Lung (tissue), 12 donors: ENCODE data around the gene ENTHD1. TPM values are rescaled to one million over a fixed set of nuclear protein-coding genes. Genes with fewer than 3 reads are reported as not detected.

Source experiments
- ATAC-seq: fragments of 200-7000 bp; cut with Tn5 transposase; one replicate; pipeline ENCODE4 v1.9.1; 2020; ENCODE audit warnings: moderate number of reproducible peaks; ENCODE audit not compliant: insufficient read depth, low FRiP score
- DNase-seq, 3 donors: peaks; one replicate each; pipeline ENCODE4 v3.0.0-alpha.2; 2013 to 2017
- H3K27ac ChIP-seq, 2 donors: one replicate each; pipeline ENCODE4 v1.5.1; 2013; ENCODE audit warnings: mild to moderate bottlenecking in 2 of 2, moderate library complexity in 2 of 2, control low read depth in 1 of 2, inconsistent platforms in 1 of 2, low read depth in 1 of 2, low read length in 1 of 2
- H3K27me3 ChIP-seq, 3 donors: one replicate each; pipeline ENCODE4 v1.5.1; 2013; ENCODE audit warnings: low read length in 2 of 3; ENCODE audit not compliant: control insufficient read depth in 3 of 3, insufficient read depth in 3 of 3
- H3K36me3 ChIP-seq, 4 donors: one replicate each; pipeline ENCODE4 v1.5.1; 2013; ENCODE audit warnings: low read length in 4 of 4, mild to moderate bottlenecking in 1 of 4, moderate library complexity in 1 of 4; ENCODE audit not compliant: control insufficient read depth in 4 of 4, insufficient read depth in 4 of 4
- H3K4me1 ChIP-seq, 5 donors: one replicate each; pipeline ENCODE4 v1.5.1; 2013; ENCODE audit warnings: low read length in 5 of 5, mild to moderate bottlenecking in 2 of 5, moderate library complexity in 1 of 5; ENCODE audit not compliant: control insufficient read depth in 5 of 5, insufficient read depth in 5 of 5
- H3K4me3 ChIP-seq: one replicate; pipeline ENCODE4 v1.5.1; 2013; ENCODE audit warnings: mild to moderate bottlenecking, control low read depth, moderate library complexity
- H3K9ac ChIP-seq, 2 donors: one replicate each; pipeline ENCODE4 v1.5.1; 2013; ENCODE audit warnings: low read length in 2 of 2, control low read depth in 1 of 2; ENCODE audit not compliant: insufficient read depth in 1 of 2
- H3K9me3 ChIP-seq, 4 donors: one replicate each; pipeline ENCODE4 v1.5.1; 2013; ENCODE audit warnings: low read length in 3 of 4, mild to moderate bottlenecking in 1 of 4, moderate library complexity in 1 of 4; ENCODE audit not compliant: control insufficient read depth in 4 of 4, insufficient read depth in 3 of 4
- WGBS, 2 donors: extraction: QIAGEN DNeasy Blood & Tissue Kit; methylation state at CpG; one replicate each; pipeline ENCODE4 v1.1.7; 2013; 5-methylcytosine and 5-hydroxymethylcytosine counted together
- polyA plus RNA-seq, 2 donors: library from polyadenylated mRNA; stranded (reverse); fragments of 200-250 nt; gene quantifications; one replicate each; pipeline ENCODE4 v1.2.1, GENCODE V29; 2013
- total RNA-seq, 2 donors: library from RNA; depleted of rRNA in 1 of 2; stranded (reverse); fragments of >200 nt in 1 of 2; gene quantifications; one replicate each; pipeline ENCODE4 v1.2.1, GENCODE V29; 2014 to 2021
- TF ChIP-seq, protein P1 (sequence below): IDR thresholded peaks from 2 replicates; pipeline ENCODE4 v1.5.1; 2012; ENCODE audit warnings: mild to moderate bottlenecking; ENCODE audit errors: control extremely low read depth, extremely low read depth
- donor health status: control.
- donor health status: control.
- donor health status: Bipolar disorder and iron deficiency.
- donor health status: healthy.
- donor health status: DM: yes; HTN: yes; CAD: no.

ENTHD1 gene
- total and polyA plus RNA-seq, 4 donors = 0.04 to 0.15 TPM; not detected in 2

- H3K27ac ChIP-seq = no peak overlapping the region
- H3K9me3 ChIP-seq = no peaks in the 10 kb centered on the region
- 78 to 92% methylated on average over 5 of the region's 5 CpGs for WGBS, 2 donors
- no peak overlapping the region for H3K9ac ChIP-seq
- no peak overlapping the region for H3K4me3 ChIP-seq
- peaks cover 0 to under 1% (median 0%) of the 10 kb centered on the region in 5 donors for H3K4me1 ChIP-seq
- ATAC-seq (no peak), DNase-seq (no peak)
- H3K36me3 ChIP-seq = no peaks in the 10 kb centered on the region
- TF ChIP-seq, protein P1, sequence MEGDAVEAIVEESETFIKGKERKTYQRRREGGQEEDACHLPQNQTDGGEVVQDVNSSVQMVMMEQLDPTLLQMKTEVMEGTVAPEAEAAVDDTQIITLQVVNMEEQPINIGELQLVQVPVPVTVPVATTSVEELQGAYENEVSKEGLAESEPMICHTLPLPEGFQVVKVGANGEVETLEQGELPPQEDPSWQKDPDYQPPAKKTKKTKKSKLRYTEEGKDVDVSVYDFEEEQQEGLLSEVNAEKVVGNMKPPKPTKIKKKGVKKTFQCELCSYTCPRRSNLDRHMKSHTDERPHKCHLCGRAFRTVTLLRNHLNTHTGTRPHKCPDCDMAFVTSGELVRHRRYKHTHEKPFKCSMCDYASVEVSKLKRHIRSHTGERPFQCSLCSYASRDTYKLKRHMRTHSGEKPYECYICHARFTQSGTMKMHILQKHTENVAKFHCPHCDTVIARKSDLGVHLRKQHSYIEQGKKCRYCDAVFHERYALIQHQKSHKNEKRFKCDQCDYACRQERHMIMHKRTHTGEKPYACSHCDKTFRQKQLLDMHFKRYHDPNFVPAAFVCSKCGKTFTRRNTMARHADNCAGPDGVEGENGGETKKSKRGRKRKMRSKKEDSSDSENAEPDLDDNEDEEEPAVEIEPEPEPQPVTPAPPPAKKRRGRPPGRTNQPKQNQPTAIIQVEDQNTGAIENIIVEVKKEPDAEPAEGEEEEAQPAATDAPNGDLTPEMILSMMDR = no peak
- peaks cover 5 to 50% (median 24%) of the 10 kb centered on the region in 3 donors for H3K27me3 ChIP-seq
These were observed 15.2 kb upstream of the ENTHD1 start for GRCh38 chr22:39908737-39909136.

DNA sequence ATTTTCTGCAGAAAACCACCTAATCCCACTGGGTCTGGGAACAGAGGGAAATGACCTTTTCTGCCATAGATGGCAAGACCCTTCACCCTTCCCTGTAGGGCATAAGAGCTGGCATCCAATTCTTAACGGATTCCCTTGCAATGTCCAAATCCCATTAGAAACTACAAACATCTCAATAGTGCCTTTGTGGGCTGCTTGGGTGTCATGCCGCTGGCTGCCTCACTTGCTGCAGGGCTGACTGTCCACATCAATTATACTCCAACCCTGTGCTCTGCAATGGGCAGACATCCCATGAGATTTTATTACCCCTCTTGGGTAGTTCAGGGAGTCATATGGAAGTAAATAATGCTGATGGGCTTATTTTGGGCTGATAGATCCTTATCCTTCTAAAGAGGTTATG, 14.6 kb upstream of the ENTHD1 start:
- H3K4me3 ChIP-seq = no peak overlapping the region
- H3K27ac ChIP-seq = no peak overlapping the region
- H3K9ac ChIP-seq = no peak overlapping the region
- H3K27me3 ChIP-seq = peaks cover 5 to 45% (median 20%) of the 10 kb centered on the region in 3 donors
- 90 to 91% methylated on average over 2 of the region's 2 CpGs for WGBS, 2 donors
- TF ChIP-seq, protein P1 = no peak
- no peaks in the 10 kb centered on the region for H3K4me1 ChIP-seq
- H3K9me3 ChIP-seq = no peaks in the 10 kb centered on the region
- ATAC-seq (no peak), DNase-seq (no peak)
- no peaks in the 10 kb centered on the region for H3K36me3 ChIP-seq

GRCh38 chr22:39907605-39908097, 14.1 kb upstream of the ENTHD1 start:
- Histone ChIP-seq H3K9ac (no peak overlapping the region), H3K36me3 (no peaks in the 10 kb centered on the region), H3K4me1 (no peaks in the 10 kb centered on the region), H3K27me3 (peaks cover 5 to 46% (median 20%) of the 10 kb centered on the region in 3 donors), H3K9me3 (no peaks in the 10 kb centered on the region), H3K4me3 (no peak overlapping the region), H3K27ac (no peak overlapping the region)
- DNase-seq = no peak
- 80 to 93% methylated on average over 9 of the region's 9 CpGs for WGBS, 2 donors
- no peak for ATAC-seq
- TF ChIP-seq, protein P1 = no peak

DNA sequence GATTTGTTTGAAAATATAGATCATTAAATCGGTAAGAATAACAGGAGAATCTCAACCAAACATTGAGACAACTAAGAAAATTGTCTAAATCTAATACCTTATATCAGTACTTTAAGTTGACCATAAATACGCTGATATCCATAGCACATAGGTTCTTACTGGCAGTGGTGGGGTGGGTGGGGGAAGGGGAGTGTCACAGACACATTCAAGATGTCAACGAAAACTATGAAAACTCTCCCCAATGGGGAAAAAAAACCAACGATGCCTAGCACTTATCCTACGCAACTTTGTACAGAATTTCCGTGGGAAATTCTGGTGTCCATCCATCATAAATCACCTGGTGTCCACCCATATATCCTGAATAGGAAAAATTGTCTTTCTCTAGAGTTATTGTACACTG, 13.5 kb upstream of the ENTHD1 start:
- no peak for DNase-seq
- ATAC-seq = no peak
- Histone ChIP-seq H3K36me3 (no peaks in the 10 kb centered on the region), H3K27ac (no peak overlapping the region), H3K27me3 (peaks cover 0 to 43% (median 14%) of the 10 kb centered on the region in 3 donors), H3K9ac (no peak overlapping the region), H3K9me3 (no peaks in the 10 kb centered on the region), H3K4me1 (no peaks in the 10 kb centered on the region), H3K4me3 (no peak overlapping the region)
- 82 to 92% methylated on average over 6 of the region's 6 CpGs for WGBS, 2 donors
- TF ChIP-seq, protein P1 = no peak
